B cell (primary cell): Measurements from ENCODE around the gene FOXP4. TPM values are rescaled to one million over a fixed set of nuclear protein-coding genes. Genes with fewer than 3 reads are reported as not detected.

Experiments
- ATAC-seq: fragments of 200-7000 bp; cut with Tn5 transposase; one replicate; pipeline ENCODE4 v1.10.0; 2021; ENCODE audit warnings: low read depth, mild to moderate bottlenecking, moderate number of reproducible peaks, moderate library complexity
- CTCF ChIA-PET: fragments of 350-600 bp; sonication (Branson Sonifier 250); formaldehyde crosslinking; loops from one replicate; lab custom pipeline; 2021; ENCODE audit warnings: antibody characterized with exemption, inconsistent platforms; lab: Charles Lee
- POLR2A ChIA-PET: fragments of 350-600 bp; sonication (Branson Sonifier 250); formaldehyde crosslinking; loops from one replicate; lab custom pipeline; 2021; ENCODE audit warnings: antibody characterized with exemption; lab: Charles Lee
- DNase-seq: peaks from one replicate; pipeline ENCODE4 v3.0.0; 2013
- H2AFZ ChIP-seq: 2 replicates; pipeline ENCODE4 v1.6.1; 2012; ENCODE audit warnings: mild to moderate bottlenecking, low read depth, low read length; ENCODE audit not compliant: insufficient read depth, poor library complexity, severe bottlenecking
- H3K27ac ChIP-seq, 2 donors: 1 replicate in 1 of 2; 2 replicates in 1 of 2; pipeline ENCODE4 v1.5.1; 2012 to 2013; ENCODE audit warnings: low read length in 2 of 2, mild to moderate bottlenecking in 2 of 2, moderate library complexity in 1 of 2
- H3K27me3 ChIP-seq, 4 experiments: fragments of 200-600 bp in 1 of 4; sonication (generic) in 1 of 4; replicated peaks in 1 of 4; 1 replicate in 2 of 4; 2 replicates in 2 of 4; pipeline versions ENCODE4 v1.6.1 to v1.7.0; 2013 to 2016; ENCODE audit warnings: low read length in 3 of 4, mild to moderate bottlenecking in 2 of 4, mixed read lengths in 1 of 4, moderate library complexity in 1 of 4; ENCODE audit not compliant: insufficient read depth in 4 of 4, control insufficient read depth in 3 of 4; ENCODE audit errors: control extremely low read depth in 1 of 4
- H3K36me3 ChIP-seq, 2 experiments: replicated peaks in 1 of 2; 1 replicate in 1 of 2; 2 replicates in 1 of 2; pipeline versions ENCODE4 v1.6.1 to v1.7.1; 2013; ENCODE audit warnings: low read length in 1 of 2; ENCODE audit not compliant: insufficient read depth in 2 of 2, control insufficient read depth in 1 of 2; ENCODE audit errors: control extremely low read depth in 1 of 2, extremely low read depth in 1 of 2
- H3K4me1 ChIP-seq, 2 donors: fragments of 200-600 bp in 1 of 2; sonication (generic) in 1 of 2; 1 replicate in 1 of 2; 2 replicates in 1 of 2; pipeline versions ENCODE4 v1.5.1 to v1.6.1; 2013 to 2017; ENCODE audit warnings: low read length in 2 of 2; ENCODE audit not compliant: control insufficient read depth in 2 of 2, insufficient read depth in 2 of 2
- H3K4me2 ChIP-seq: replicated peaks from 2 replicates; pipeline ENCODE3; 2012; ENCODE audit warnings: mild to moderate bottlenecking, low read depth, low read length; ENCODE audit not compliant: poor library complexity, severe bottlenecking
- H3K4me3 ChIP-seq, 5 experiments: fragments of 200-600 bp in 1 of 5; sonication (generic) in 1 of 5; 1 replicate in 3 of 5; 2 replicates in 2 of 5; pipeline versions ENCODE4 v1.5.1 to v1.7.0; 2011 to 2016; ENCODE audit warnings: low read length in 4 of 5, mild to moderate bottlenecking in 4 of 5, low read depth in 2 of 5, control low read depth in 1 of 5, moderate library complexity in 1 of 5; ENCODE audit not compliant: insufficient read depth in 1 of 5; ENCODE audit errors: control extremely low read depth in 1 of 5, extremely low read depth in 1 of 5
- H3K79me2 ChIP-seq: fragments of 200-600 bp; sonication (generic); one replicate; pipeline ENCODE4 v1.6.0; 2016; ENCODE audit warnings: low read length; ENCODE audit not compliant: control insufficient read depth, insufficient read depth
- H3K9ac ChIP-seq: fragments of 200-600 bp; sonication (generic); 2 replicates; pipeline ENCODE4 v1.6.1; 2017; ENCODE audit warnings: mild to moderate bottlenecking, low read length, moderate library complexity
- H3K9me3 ChIP-seq, 3 donors: one replicate each; pipeline versions ENCODE4 v1.6.1 to v1.7.1; 2013; ENCODE audit warnings: low read length in 2 of 3; ENCODE audit not compliant: control insufficient read depth in 2 of 3, insufficient read depth in 1 of 3; ENCODE audit errors: control extremely low read depth in 1 of 3
- H4K20me1 ChIP-seq: 2 replicates; pipeline ENCODE4 v1.6.0; 2012; ENCODE audit warnings: mild to moderate bottlenecking, low read length; ENCODE audit not compliant: insufficient read depth, control insufficient read depth, poor library complexity, severe bottlenecking
- H3K27ac Mint-ChIP-seq: one replicate; pipeline ENCODE4 v1.8.0; 2021; ENCODE audit warnings: mixed read lengths
- H3K27me3 Mint-ChIP-seq: one replicate; pipeline ENCODE4 v1.8.0; 2021; ENCODE audit warnings: mixed read lengths
- H3K4me1 Mint-ChIP-seq: one replicate; pipeline ENCODE4 v1.8.0; 2021; ENCODE audit warnings: mixed read lengths
- H3K4me3 Mint-ChIP-seq: one replicate; pipeline ENCODE4 v1.8.0; 2021; ENCODE audit warnings: mixed read lengths
- H3K9me3 Mint-ChIP-seq: one replicate; pipeline ENCODE4 v1.8.0; 2022; ENCODE audit warnings: mixed read lengths; ENCODE audit not compliant: insufficient read depth
- CTCF ChIP-seq: fragments of 200-600 bp; IDR thresholded peaks from one replicate; pipeline ENCODE4 v1.8.0; 2022; ENCODE audit warnings: antibody characterized with exemption, mild to moderate bottlenecking
- EZH2 ChIP-seq: IDR thresholded peaks from 2 replicates; pipeline ENCODE4 v1.6.1; 2012; ENCODE audit warnings: borderline replicate concordance, low read depth, mild to moderate bottlenecking, moderate library complexity, low read length; ENCODE audit not compliant: insufficient read depth, poor library complexity, severe bottlenecking
- WGBS: methylation state at CpG from one replicate; pipeline ENCODE4 v1.1.5; 2013; ENCODE audit warnings: missing lambda C conversion rate; ENCODE audit not compliant: insufficient coverage; 5-methylcytosine and 5-hydroxymethylcytosine counted together
- intact Hi-C: fragments of 100-400 bp; cut with micrococcal nuclease; formaldehyde crosslinking; loops from one replicate; pipeline ENCODE4 v1.10.0; 2022
- polyA plus RNA-seq: library from polyadenylated mRNA; depleted of rRNA; stranded (reverse); fragments of >200 nt; gene quantifications from 2 replicates; pipeline ENCODE4 v1.2.3, GENCODE V29; 2012
- total RNA-seq, 2 donors: library from RNA; stranded (reverse); fragments of 120-200 nt in 1 of 2; gene quantifications; 1 replicate in 1 of 2; 2 replicates in 1 of 2; pipeline versions ENCODE4 v1.2.3 to v1.2.4, GENCODE V29; 2013 to 2022

FOXP4 gene
- total and polyA plus RNA-seq, 2 donors (not counting 1 experiment from before 2014, with no cell fraction given) = 17.0 to 38.7 TPM

GRCh38 chr6:41638002-41638934, 92.1 kb downstream of the FOXP4 start, which contains the start of gene MDFI:
Gene MDFI (plus strand): TSS chr6:41638468. CDS start chr6:41638750, 282 bp downstream.
- intact Hi-C loops = no loop called here
- Histone ChIP-seq H2AFZ (peak within 1 kb of the TSS; percentile 58), H3K36me3 (no peaks in the 10 kb centered on the region), H3K4me3 (peak within 1 kb of the TSS in 3 of 5 experiments; percentile 38 to 61 (median 47)), H3K9me3 (peaks cover 0 to 14% (median 0%) of the 10 kb centered on the region in 3 donors), H3K4me2 (peak within 1 kb of the TSS; percentile 86), H3K4me1 (peaks cover 17 to 21% of the 10 kb centered on the region in 2 donors), H3K27ac (no peak within 1 kb of the TSS), H4K20me1 (no peaks in the 10 kb centered on the region), H3K27me3 (peaks cover 0 to 61% (median 19%) of the 10 kb centered on the region in 4 experiments), H3K9ac (peak within 1 kb of the TSS; percentile 48), H3K79me2 (no peaks in the 10 kb centered on the region)
- DNase-seq (peak; percentile 30), ATAC-seq (no peak)
- POLR2A ChIA-PET = no interaction called here
- Mint-ChIP-seq H3K27me3 (peaks cover 67% of the 10 kb centered on the region), H3K4me1 (peaks cover 15% of the 10 kb centered on the region), H3K9me3 (no peaks in the 10 kb centered on the region), H3K27ac (no peak within 1 kb of the TSS), H3K4me3 (peak within 1 kb of the TSS; percentile 81)
- CTCF ChIA-PET = no interaction called here
- TF ChIP-seq EZH2 (no peak), CTCF (no peak)
- 1% methylated on average over 77 of the region's 86 CpGs for WGBS
